Fibroblast of lung (primary cell): Measurements from ENCODE around the gene PKN3. TPM values are rescaled to one million over a fixed set of nuclear protein-coding genes. Genes with fewer than 3 reads are reported as not detected.

Source experiments
- DNase-seq, 2 donors: peaks; one replicate each; pipeline versions ENCODE4 v3.0.0 to v3.0.0-alpha.2; 2010; ENCODE audit warnings: low read depth in 2 of 2
- H2AFZ ChIP-seq: 2 replicates; pipeline ENCODE4 v1.5.1; 2012; ENCODE audit warnings: low read length, control low read depth, inconsistent platforms
- H3K27ac ChIP-seq: 2 replicates; pipeline ENCODE4 v1.5.1; 2011; ENCODE audit warnings: low read length, control low read depth; ENCODE audit not compliant: insufficient read depth
- H3K27me3 ChIP-seq: 2 replicates; pipeline ENCODE4 v1.5.1; 2011; ENCODE audit warnings: mild to moderate bottlenecking, low read length; ENCODE audit not compliant: control insufficient read depth, insufficient read depth
- H3K36me3 ChIP-seq: 2 replicates; pipeline ENCODE4 v1.5.1; 2011; ENCODE audit warnings: low read length; ENCODE audit not compliant: control insufficient read depth, insufficient read depth
- H3K4me1 ChIP-seq: 2 replicates; pipeline ENCODE4 v1.5.1; 2011; ENCODE audit warnings: low read length; ENCODE audit not compliant: control insufficient read depth, insufficient read depth; ENCODE audit errors: extremely low read depth
- H3K4me2 ChIP-seq: 2 replicates; pipeline ENCODE4 v1.5.1; 2011; ENCODE audit warnings: low read length, control low read depth; ENCODE audit not compliant: insufficient read depth; ENCODE audit errors: extremely low read depth
- H3K4me3 ChIP-seq, 4 experiments: fragments of 200-600 bp in 1 of 4; sonication (generic) in 1 of 4; replicated peaks in 1 of 4; 2 replicates each; pipeline ENCODE4 v1.5.1; 2011 to 2016; ENCODE audit warnings: low read length in 4 of 4, low read depth in 3 of 4, mild to moderate bottlenecking in 3 of 4, control low read depth in 2 of 4, inconsistent platforms in 1 of 4, mixed read lengths in 1 of 4; ENCODE audit not compliant: insufficient read depth in 1 of 4; ENCODE audit errors: control extremely low read depth in 1 of 4
- H3K79me2 ChIP-seq: 2 replicates; pipeline ENCODE4 v1.5.1; 2012; ENCODE audit warnings: mild to moderate bottlenecking, low read length, inconsistent platforms; ENCODE audit not compliant: control insufficient read depth, insufficient read depth
- H3K9ac ChIP-seq: 2 replicates; pipeline ENCODE4 v1.5.1; 2011; ENCODE audit warnings: mild to moderate bottlenecking, low read length, control low read depth; ENCODE audit not compliant: insufficient read depth
- H3K9me3 ChIP-seq: 2 replicates; pipeline ENCODE4 v1.5.1; 2012; ENCODE audit warnings: low read depth, low read length; ENCODE audit not compliant: control insufficient read depth, insufficient read depth
- H4K20me1 ChIP-seq: 2 replicates; pipeline ENCODE4 v1.5.1; 2011; ENCODE audit warnings: low read length; ENCODE audit not compliant: control insufficient read depth, insufficient read depth; ENCODE audit errors: extremely low read depth
- CTCF ChIP-seq, 2 donors: IDR thresholded peaks in 1 of 2; conservative IDR thresholded peaks in 1 of 2; 1 replicate in 1 of 2; 2 replicates in 1 of 2; pipeline ENCODE4 v1.5.1; 2011 to 2012; ENCODE audit warnings: low read length in 2 of 2, control low read depth in 1 of 2, inconsistent platforms in 1 of 2, low read depth in 1 of 2, mild to moderate bottlenecking in 1 of 2
- EZH2 ChIP-seq: IDR thresholded peaks from 2 replicates; pipeline ENCODE4 v1.5.1; 2012; ENCODE audit warnings: low read length, control low read depth, mild to moderate bottlenecking; ENCODE audit errors: missing control alignments
- polyA plus RNA-seq, 2 donors: library from polyadenylated mRNA; depleted of rRNA in 1 of 2; stranded (reverse) in 1 of 2; unstranded in 1 of 2; fragments of >200 nt; gene quantifications; 2 replicates each; pipeline ENCODE4 v1.2.1, GENCODE V29; 2011 to 2012; ENCODE audit warnings: missing spikeins in 1 of 2
- total RNA-seq: library from RNA; depleted of rRNA; stranded (reverse); fragments of >200 nt; gene quantifications from 2 replicates; pipeline ENCODE4 v1.2.1, GENCODE V29; 2014

Gene PKN3
- total and polyA plus RNA-seq, 2 donors (not counting 1 experiment from before 2014, with no cell fraction given), result 1.7 to 1.8 TPM

DNA sequence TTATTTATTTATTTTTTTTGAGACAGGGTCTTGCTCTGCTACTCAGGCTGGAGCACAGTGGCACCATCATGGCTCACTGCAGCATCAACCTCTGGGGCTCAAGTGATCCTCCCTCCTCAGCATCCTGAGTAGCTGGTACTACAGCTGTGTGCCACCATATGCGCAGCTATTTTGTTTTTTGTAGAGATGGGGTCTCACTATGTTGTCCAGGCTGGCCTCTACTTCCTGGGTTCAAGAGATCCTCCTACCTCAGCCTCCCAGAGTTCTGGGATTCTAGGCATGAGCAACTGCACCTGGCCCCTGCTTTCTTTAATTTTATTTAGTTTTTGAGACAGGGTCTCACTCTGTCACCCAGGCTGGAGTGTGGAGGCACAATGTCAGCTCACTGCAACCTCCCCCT lies 41.1 kb downstream of the PKN3 start:
- no peak for TF ChIP-seq CTCF (conservative IDR thresholded peaks at IDR 0.05 in 1 of 2, IDR thresholded peaks at IDR 0.05 in 1 of 2; ENCODE audit: low read depth in 1 of 2, low read length in 2 of 2)
- no peak for TF ChIP-seq EZH2
- no peak overlapping the region for H3K27ac ChIP-seq
- H3K36me3 ChIP-seq, result no peaks in the 10 kb centered on the region
- DNase-seq, result no peak
- H3K27me3 ChIP-seq, result no peaks in the 10 kb centered on the region
- no peaks in the 10 kb centered on the region for H3K79me2 ChIP-seq
- no peak overlapping the region for H2AFZ ChIP-seq
- no peaks in the 10 kb centered on the region for H4K20me1 ChIP-seq
- H3K9ac ChIP-seq, result no peak overlapping the region
- H3K4me2 ChIP-seq, result no peak overlapping the region
- H3K9me3 ChIP-seq, result no peaks in the 10 kb centered on the region
- no peaks in the 10 kb centered on the region for H3K4me1 ChIP-seq
- H3K4me3 ChIP-seq, result no peak overlapping the region

GRCh38 chr9:128747241-128747640 lies 44.9 kb downstream of the PKN3 start:
- H3K9me3 ChIP-seq, result no peaks in the 10 kb centered on the region
- H3K9ac ChIP-seq, result no peak overlapping the region
- no peak for TF ChIP-seq EZH2
- TF ChIP-seq CTCF (conservative IDR thresholded peaks at IDR 0.05 in 1 of 2, IDR thresholded peaks at IDR 0.05 in 1 of 2; ENCODE audit: low read depth in 1 of 2, low read length in 2 of 2), result no peak
- no peak overlapping the region for H3K27ac ChIP-seq
- no peaks in the 10 kb centered on the region for H4K20me1 ChIP-seq
- H3K4me1 ChIP-seq, result no peaks in the 10 kb centered on the region
- no peak overlapping the region for H3K4me2 ChIP-seq
- H3K79me2 ChIP-seq, result no peaks in the 10 kb centered on the region
- no peak for DNase-seq
- H3K27me3 ChIP-seq, result no peaks in the 10 kb centered on the region
- no peak overlapping the region for H3K4me3 ChIP-seq
- H3K36me3 ChIP-seq, result peaks cover 1% of the 10 kb centered on the region
- H2AFZ ChIP-seq, result no peak overlapping the region

DNA sequence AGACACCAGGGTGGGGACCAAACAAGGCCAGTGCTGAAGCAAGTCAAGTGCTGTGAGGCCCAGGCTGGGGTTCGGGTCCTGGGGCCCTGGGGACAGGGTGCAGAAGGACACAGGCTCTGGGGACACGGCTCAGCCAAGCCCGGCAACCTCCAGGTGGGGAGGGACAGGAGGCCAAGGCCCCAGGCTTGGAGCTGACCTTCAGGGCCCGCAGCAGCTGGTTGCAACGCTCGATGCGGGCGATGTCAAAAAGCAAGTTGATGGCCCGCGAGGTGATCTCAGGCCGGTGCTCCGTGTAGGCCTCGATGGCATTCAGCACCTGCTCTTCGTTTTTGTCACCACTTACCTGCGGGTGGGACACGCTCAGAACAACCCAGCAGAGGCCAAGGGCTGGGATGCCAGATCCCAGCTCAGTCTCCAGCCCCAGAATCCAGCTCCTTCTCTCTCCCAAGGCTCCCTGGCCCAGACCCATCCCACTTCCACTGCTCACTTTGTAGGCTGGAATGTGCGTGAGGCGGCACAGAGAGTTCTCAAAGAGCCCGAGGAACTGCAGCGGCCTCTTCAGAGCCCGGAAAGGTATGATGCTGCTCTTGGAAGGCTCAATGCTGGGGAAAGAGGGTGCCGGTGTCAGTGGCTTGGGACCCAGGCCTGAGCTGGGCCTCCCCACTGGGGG lies 48.8 kb downstream of the PKN3 start:
- TF ChIP-seq CTCF (conservative IDR thresholded peaks at IDR 0.05 in 1 of 2, IDR thresholded peaks at IDR 0.05 in 1 of 2; ENCODE audit: low read depth in 1 of 2, low read length in 2 of 2), result no peak
- TF ChIP-seq EZH2, result no peak
- Histone ChIP-seq H3K4me3 (no peak overlapping the region), H3K36me3 (peaks cover 8% of the 10 kb centered on the region), H3K27ac (no peak overlapping the region), H3K9me3 (no peaks in the 10 kb centered on the region), H3K27me3 (no peaks in the 10 kb centered on the region), H3K4me2 (no peak overlapping the region), H4K20me1 (no peaks in the 10 kb centered on the region), H3K4me1 (no peaks in the 10 kb centered on the region), H2AFZ (no peak overlapping the region), H3K9ac (no peak overlapping the region), H3K79me2 (no peaks in the 10 kb centered on the region)
- no peak for DNase-seq
